Right lung (tissue), 5 donors: ENCODE results near the gene SPATS2L. TPM values are rescaled to one million over a fixed set of nuclear protein-coding genes. Genes with fewer than 3 reads are reported as not detected.

Source experiments
- DNase-seq, 2 donors: peaks; one replicate each; pipeline ENCODE4 v3.0.0-alpha.2; 2013
- polyA plus RNA-seq, 5 donors: library from polyadenylated mRNA; unstranded; fragments of 120-200 nt; gene quantifications; one replicate each; pipeline versions ENCODE4 v1.2.1 to v1.2.3, GENCODE V29; 2013; ENCODE audit warnings: inconsistent platforms in 1 of 5, low replicate concordance in 1 of 5; ENCODE audit not compliant: insufficient read length in 5 of 5, insufficient read depth in 1 of 5

Gene SPATS2L
- polyA plus RNA-seq, 5 donors, result 90.1 to 98.9 (median 95.5) TPM

DNA sequence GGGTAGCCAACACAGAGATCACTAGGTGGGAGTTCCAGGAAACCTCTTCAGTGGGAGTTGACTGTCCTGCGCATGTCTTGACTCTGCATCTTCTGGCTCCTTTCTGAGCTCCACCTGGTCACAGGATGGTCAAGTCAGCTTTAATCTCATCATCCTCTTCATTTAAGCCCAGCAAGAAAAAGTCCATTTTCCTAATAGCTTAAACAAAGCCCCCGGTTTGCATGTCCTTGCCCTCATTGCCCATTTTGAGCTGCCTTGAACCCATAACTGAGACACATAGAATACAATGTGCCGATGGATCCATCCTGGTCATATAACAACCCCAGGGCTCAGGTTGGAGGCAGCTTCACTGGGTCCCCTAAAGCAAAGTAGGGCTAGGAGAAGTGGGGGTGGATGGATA, 40.8 kb downstream of the SPATS2L start:
- DNase-seq, result no peak

- no peak for DNase-seq
These were observed 42.5 kb downstream of the SPATS2L start for GRCh38 chr2:200348897-200349563.

GRCh38 chr2:200349868-200350267, 43.4 kb downstream of the SPATS2L start:
- DNase-seq, result no peak

DNA sequence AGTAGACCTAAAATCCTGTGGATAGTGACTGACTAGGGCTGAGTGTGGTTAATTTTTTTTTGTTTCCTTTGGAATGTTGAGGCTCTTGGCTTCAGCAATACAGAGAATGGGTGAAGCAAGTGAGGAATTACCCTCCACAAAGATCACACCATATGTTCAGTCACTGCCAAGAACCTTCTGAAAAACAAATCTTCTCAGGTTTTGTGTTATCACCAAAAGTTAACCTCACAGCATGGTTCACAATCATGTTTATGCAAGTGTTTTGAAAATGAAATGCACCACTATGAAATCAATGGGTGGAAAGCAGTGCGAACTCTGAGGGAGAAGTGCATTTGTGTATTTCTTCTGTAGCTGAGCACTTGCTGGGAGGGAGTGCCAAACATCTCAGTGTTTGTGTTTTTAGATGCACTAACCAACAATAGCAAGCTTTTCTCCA, 44.4 kb downstream of the SPATS2L start:
- no peak for DNase-seq

DNA sequence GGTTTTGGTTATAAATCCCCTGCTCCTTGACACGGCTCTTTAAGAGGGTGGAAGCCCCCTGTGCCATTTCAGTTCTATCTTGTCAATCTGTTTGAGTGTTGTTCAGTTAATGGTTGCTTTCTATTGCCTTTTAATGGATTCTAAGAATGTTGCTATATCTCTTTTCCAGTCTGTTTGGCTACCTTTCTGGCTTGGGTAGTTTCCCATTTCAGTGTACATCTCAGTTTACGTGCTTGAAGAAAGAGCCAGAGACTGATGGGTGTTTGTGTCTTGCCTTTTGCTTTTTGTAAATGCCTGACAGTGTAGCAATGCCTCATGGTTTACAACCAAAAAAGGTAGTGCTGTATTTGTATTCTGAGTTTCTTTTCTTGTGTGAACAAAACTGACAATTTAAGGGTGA, 45.3 kb downstream of the SPATS2L start:
- DNase-seq, result no peak

DNA sequence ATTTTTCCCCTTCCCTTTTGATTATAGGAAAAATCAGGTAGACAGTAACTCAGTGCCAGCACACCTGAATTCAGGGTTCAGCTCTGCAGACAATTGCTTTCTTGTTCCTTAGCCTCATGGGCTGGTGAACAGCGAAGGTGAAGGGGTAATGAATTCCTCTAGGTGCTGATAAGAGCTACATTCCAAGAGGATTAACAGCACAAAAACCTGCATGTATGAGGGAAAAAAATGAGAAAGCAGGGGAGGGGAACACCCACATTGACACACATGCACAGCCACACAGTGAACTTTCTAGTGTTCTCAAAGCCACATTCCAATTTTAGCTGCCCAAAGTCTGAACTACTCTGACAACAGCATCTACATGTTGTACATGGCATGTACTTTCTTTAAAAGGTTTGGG, 46.1 kb downstream of the SPATS2L start:
- no peak for DNase-seq

DNA sequence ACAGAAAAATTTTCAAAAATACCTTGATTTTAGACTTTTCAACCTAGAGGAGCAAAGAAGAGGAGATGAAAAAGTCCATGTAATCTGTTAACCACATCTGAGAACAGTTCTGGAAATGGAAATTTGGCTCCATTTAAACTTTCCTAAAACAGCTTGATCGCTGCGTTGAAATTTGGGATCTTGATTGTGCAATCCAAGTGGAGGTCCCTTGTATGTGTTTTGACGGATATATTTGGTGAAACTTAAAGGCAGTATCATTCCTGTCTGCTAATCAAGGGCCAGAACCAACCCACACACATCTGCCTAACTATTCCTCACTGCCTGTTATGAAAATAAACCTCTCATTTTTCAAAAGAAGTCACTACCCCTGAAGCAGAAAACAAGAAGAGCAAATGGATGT, 46.6 kb downstream of the SPATS2L start:
- DNase-seq, result peak in 1 of 2 donors; percentile 45

DNA sequence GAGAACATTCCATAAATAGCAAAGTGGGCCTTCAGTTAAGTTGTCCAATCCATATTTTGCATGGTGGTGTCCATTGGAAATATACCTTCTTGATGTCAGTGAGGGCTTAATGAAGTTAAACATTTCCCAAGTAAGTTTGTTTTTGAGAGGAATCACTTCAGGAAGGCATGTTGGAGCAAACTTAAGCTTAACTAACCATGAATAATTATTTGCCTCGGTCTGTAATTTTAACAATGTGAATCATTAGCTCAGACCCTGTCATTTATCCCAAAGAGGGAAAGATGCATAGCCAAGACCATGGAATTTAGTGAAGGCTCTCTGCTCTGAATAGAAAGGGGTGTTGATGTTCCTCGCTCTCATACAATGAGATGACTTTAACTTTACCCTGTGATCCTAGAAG, 47.4 kb downstream of the SPATS2L start:
- DNase-seq, result no peak

- no peak for DNase-seq
These were observed 48.6 kb downstream of the SPATS2L start for GRCh38 chr2:200354833-200355751.

GRCh38 chr2:200356321-200356720, 49.8 kb downstream of the SPATS2L start:
- no peak for DNase-seq

DNA sequence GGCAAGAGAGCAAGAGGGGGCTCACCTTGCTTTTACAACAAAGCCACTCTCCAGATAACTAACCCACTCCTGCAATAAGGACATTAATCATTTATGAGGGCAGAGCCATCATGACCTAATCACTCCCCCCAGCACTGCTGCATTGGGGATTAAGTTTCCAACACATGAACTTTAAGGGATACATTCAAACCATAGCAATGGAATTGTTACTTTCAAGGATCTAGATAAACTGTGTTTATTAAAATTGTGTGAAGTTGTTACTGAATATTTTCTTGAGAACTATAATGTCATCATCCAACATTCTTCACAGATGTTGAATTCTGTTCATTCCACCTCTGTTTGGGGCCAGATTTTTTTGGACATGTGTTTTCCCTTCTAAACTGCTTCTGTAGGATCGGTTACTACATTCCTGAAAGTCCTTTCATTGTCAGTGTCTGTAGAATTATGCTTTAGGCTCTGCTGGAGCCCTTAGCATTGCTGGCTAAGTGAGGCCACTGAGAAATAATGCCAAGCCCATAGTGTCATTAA, 50.4 kb downstream of the SPATS2L start:
- no peak for DNase-seq

DNA sequence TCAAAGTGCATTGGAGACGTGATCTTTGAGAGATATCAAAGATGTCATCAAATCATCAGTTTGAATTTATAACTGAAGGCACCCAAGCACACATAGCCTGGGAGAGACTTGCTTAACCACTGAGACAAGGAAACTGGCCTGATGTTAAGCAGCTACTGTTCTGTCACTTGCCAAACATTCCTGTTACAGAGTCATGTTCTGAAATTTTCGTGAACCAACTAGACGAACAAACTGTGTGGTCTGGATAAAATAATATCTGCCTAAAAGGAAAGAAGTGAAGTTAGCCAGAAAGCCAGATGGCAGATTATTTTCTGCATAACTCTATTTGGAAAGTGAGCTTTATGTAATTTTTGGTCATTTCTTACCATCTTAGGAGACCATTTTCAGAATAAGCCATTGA, 51.4 kb downstream of the SPATS2L start:
- no peak for DNase-seq

DNA sequence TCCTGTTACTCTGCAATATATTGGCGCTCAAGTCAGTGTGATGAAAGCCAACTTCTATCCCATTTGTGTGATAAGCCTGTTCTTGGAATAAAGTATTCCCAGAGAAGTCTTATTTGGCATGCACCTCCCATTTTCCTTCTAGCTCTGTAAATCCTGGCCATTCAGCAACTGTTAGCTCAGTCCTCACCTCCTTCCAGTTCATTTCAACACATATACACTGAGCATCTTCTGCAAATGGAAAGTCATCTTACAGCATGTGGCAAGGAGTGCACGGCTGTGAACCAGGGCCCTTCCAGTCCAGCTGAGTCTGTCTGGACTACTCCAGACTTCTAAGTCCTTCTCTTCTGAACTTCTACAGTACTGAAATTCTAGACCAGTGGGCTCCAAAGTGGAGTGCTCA, 53.1 kb downstream of the SPATS2L start:
- no peak for DNase-seq

- DNase-seq, result no peak
These were observed 53.9 kb downstream of the SPATS2L start for GRCh38 chr2:200360364-200360763.

- DNase-seq, result no peak
These were observed 55.9 kb downstream of the SPATS2L start for GRCh38 chr2:200362202-200362917.

- DNase-seq, result no peak
These were observed 56.8 kb downstream of the SPATS2L start for GRCh38 chr2:200363279-200363678.

DNA sequence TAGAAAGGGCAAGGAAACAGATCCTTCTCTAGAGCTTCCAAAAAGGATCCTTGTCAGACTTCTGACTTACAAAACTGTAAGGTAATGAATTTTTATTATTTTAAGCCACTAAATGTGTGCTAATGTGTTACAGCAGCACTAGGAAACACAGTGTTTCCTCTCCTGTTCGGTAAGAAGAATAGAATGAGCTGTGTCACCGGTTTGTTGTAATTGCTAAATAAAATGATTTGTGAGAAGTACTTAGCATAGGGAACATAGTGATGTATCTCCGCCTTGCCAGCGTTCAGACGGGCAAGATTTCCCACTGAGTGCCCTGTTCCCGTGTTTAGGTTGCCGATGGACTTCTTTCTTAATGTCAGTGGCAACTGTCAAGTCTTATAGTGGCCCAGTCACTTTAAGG, 57.6 kb downstream of the SPATS2L start:
- no peak for DNase-seq

- no peak for DNase-seq
These were observed 58.1 kb downstream of the SPATS2L start for GRCh38 chr2:200364620-200365019.

DNA sequence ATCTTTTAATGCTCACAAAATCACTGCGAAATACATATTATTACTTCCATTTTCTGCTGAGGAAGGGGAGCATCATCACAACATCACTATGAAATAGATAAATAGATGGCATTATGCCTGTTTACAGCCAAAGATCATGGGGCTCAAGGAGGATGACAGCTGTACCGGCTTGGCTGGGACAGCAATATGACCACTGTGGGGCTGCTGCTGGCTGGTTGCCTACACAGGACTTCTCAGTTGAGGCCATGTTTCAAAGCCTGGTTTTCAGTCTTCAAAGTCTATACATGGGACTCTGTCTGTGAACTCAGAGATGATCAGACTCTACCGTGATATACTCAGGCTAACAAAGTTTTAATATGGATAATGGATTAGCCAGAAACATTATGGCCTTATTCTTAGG, 58.7 kb downstream of the SPATS2L start:
- DNase-seq, result no peak

DNA sequence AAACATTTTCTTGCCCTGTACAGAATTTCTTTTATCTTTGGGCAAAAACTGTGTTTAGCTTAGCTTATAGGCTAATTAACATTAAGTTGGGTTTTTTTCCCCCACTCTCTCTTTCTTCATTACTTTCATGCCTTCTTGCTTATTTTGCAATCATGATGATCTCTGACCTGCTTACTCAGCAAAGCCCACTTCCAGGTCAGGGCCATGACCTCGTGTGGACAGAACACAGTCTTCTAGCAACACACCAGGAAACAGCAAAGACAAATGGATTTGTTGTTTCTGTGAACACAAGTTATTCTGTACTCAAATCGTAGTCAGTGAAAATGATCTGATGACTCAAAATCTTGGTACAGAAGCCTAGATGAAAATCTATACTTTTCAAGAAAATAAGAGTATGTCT, 60.7 kb downstream of the SPATS2L start:
- DNase-seq, result no peak

DNA sequence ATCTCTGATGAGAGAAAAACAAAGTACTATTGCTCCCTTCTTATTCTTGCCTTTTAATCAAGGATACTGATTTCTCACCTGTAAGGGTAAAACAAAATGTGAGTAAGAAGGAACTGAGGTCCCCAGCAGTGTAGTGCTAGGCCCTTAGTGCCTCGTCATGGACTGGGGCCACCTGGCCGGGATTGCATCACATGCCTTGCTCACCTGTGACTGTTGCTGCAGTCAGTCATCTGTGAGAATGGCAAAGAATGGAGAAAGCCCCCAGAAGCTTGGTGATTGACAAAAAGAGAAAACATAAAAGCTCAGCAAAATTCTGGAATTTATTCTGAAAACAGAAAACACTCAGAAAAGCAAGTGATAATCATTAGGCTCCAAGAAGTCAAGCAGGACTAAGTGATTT, 63.4 kb downstream of the SPATS2L start:
- no peak for DNase-seq

DNA sequence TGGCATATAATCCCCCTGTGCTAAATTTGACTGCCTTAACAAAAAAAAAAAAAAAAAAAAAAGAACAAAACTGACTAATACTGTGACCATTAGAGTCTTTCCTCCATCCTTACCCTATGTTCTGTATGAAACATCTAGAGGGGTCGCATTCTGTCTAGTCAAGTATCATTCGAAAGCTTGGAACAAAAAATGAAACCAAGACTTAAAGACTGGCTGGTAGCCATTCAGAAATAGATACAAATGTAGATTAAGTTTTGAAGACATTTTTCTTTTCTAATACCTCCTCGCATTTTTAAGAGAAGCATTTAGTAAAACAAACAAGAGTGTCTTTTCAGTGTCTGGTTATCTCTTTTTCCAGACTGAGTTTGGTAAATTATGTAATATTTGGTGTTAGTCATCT, 66.7 kb downstream of the SPATS2L start:
- no peak for DNase-seq
